Neural cell (in vitro differentiated cells): ENCODE results near the gene RAB7B. TPM values are rescaled to one million over a fixed set of nuclear protein-coding genes. Genes with fewer than 3 reads are reported as not detected.

Experiments
- H2AFZ ChIP-seq: fragments of 200-600, 300-800 bp; sonication (generic), shearing (Covaris generic); 2 replicates; pipeline ENCODE4 v1.6.0; 2014; ENCODE audit warnings: low read depth, mild to moderate bottlenecking, antibody characterized with exemption, low read length, moderate library complexity
- H3F3A ChIP-seq: fragments of 200-600 bp; shearing (Covaris generic); 2 replicates; pipeline ENCODE4 v1.6.1; 2016; ENCODE audit warnings: mild to moderate bottlenecking, moderate library complexity, mixed read lengths, antibody characterized with exemption, low read length; ENCODE audit not compliant: insufficient read depth, poor library complexity, severe bottlenecking
- H3K27ac ChIP-seq: fragments of 200-600, 300-800 bp; sonication (generic), shearing (Covaris generic); 2 replicates; pipeline ENCODE4 v1.5.1; 2014; ENCODE audit warnings: mild to moderate bottlenecking, low read length, moderate library complexity
- H3K27me3 ChIP-seq: fragments of 300-800, 200-600 bp; sonication (generic), shearing (Covaris generic); 2 replicates; pipeline ENCODE4 v1.6.0; 2014; ENCODE audit warnings: mild to moderate bottlenecking, low read depth, low read length, moderate library complexity; ENCODE audit not compliant: insufficient read depth
- H3K36me3 ChIP-seq: fragments of 300-800, 200-600 bp; sonication (generic), shearing (Covaris generic); 2 replicates; pipeline ENCODE4 v1.5.1; 2014; ENCODE audit warnings: mild to moderate bottlenecking, antibody characterized with exemption, low read length, moderate library complexity; ENCODE audit not compliant: insufficient read depth
- H3K4me2 ChIP-seq: fragments of 300-800, 200-600 bp; sonication (generic), shearing (Covaris generic); 2 replicates; pipeline ENCODE4 v1.6.0; 2014; ENCODE audit warnings: mild to moderate bottlenecking, low read length
- H3K4me3 ChIP-seq: fragments of 300-800, 200-600 bp; sonication (generic), shearing (Covaris generic); 2 replicates; pipeline ENCODE4 v1.5.1; 2014; ENCODE audit warnings: mild to moderate bottlenecking, low read length, moderate library complexity
- H3K79me2 ChIP-seq: fragments of 200-600 bp; shearing (Covaris generic); replicated peaks from 2 replicates; pipeline ENCODE4 v1.6.0; 2014; ENCODE audit warnings: mild to moderate bottlenecking, low read length, moderate library complexity; ENCODE audit not compliant: insufficient read depth
- H3K9ac ChIP-seq: fragments of 300-800, 200-600 bp; sonication (generic), shearing (Covaris generic); 2 replicates; pipeline ENCODE4 v1.6.1; 2016; ENCODE audit warnings: mild to moderate bottlenecking, low read length, mixed read lengths
- H3K9me2 ChIP-seq: fragments of 200-600 bp; shearing (Covaris generic); 2 replicates; pipeline ENCODE4 v1.6.1; 2016; ENCODE audit warnings: mild to moderate bottlenecking, low read length, mixed read lengths; ENCODE audit not compliant: insufficient read depth
- H3K9me3 ChIP-seq: fragments of 200-600, 300-800 bp; sonication (generic), shearing (Covaris generic); 2 replicates; pipeline ENCODE4 v1.6.1; 2016; ENCODE audit warnings: mild to moderate bottlenecking, mixed run types, low read length, moderate library complexity, mixed read lengths
- H4K20me1 ChIP-seq: fragments of 200-600 bp; shearing (Covaris generic); 2 replicates; pipeline ENCODE4 v1.6.1; 2016; ENCODE audit warnings: mild to moderate bottlenecking, mixed run types; ENCODE audit not compliant: insufficient read depth
- EP300 ChIP-seq: fragments of 450-650 bp; conservative IDR thresholded peaks from 2 replicates; pipeline ENCODE4 v1.6.1; 2014; ENCODE audit warnings: antibody characterized with exemption, mild to moderate bottlenecking, moderate library complexity; ENCODE audit not compliant: poor library complexity, severe bottlenecking
- EZH2 ChIP-seq: fragments of 200-600, 300-800 bp; shearing (Covaris generic), sonication (generic); IDR thresholded peaks from 2 replicates; pipeline ENCODE4 v1.6.1; 2014; ENCODE audit warnings: antibody characterized with exemption, low read length, borderline replicate concordance, mild to moderate bottlenecking; ENCODE audit not compliant: insufficient read depth, poor library complexity, severe bottlenecking
- MXI1 ChIP-seq: fragments of 450-650 bp; conservative IDR thresholded peaks from 2 replicates; pipeline ENCODE4 v1.6.1; 2014; ENCODE audit warnings: antibody characterized with exemption, mild to moderate bottlenecking; ENCODE audit not compliant: poor library complexity, severe bottlenecking
- POLR2AphosphoS5 ChIP-seq: IDR thresholded peaks from 2 replicates; pipeline ENCODE4 v1.6.1; 2012
- RAD21 ChIP-seq: fragments of 450-650 bp; conservative IDR thresholded peaks from 2 replicates; pipeline ENCODE4 v1.6.1; 2014; ENCODE audit warnings: antibody characterized with exemption, mild to moderate bottlenecking, moderate library complexity
- SMC3 ChIP-seq: fragments of 450-650 bp; conservative IDR thresholded peaks from 2 replicates; pipeline ENCODE4 v1.6.1; 2014; ENCODE audit warnings: antibody characterized with exemption, mild to moderate bottlenecking, moderate library complexity; ENCODE audit not compliant: poor library complexity
- TAF1 ChIP-seq: IDR thresholded peaks from 2 replicates; pipeline ENCODE4 v1.6.1; 2012; ENCODE audit warnings: low read depth
- polyA plus RNA-seq: library from polyadenylated mRNA; depleted of rRNA; stranded (reverse); fragments of >200 nt; gene quantifications from 2 replicates; pipeline ENCODE4 v1.2.3, GENCODE V29; 2014
- TF ChIP-seq, protein P1 (sequence below): fragments of 450-650 bp; IDR thresholded peaks from 2 replicates; pipeline ENCODE4 v1.5.1; 2014; ENCODE audit warnings: antibody characterized with exemption, mild to moderate bottlenecking, moderate library complexity; ENCODE audit not compliant: poor library complexity, severe bottlenecking
- TF ChIP-seq, protein P2 (sequence below): IDR thresholded peaks from 2 replicates; pipeline ENCODE4 v1.6.1; 2012; ENCODE audit warnings: borderline replicate concordance

RAB7B gene
- polyA plus RNA-seq, 1 donor from 2014 or later = not detected

DNA sequence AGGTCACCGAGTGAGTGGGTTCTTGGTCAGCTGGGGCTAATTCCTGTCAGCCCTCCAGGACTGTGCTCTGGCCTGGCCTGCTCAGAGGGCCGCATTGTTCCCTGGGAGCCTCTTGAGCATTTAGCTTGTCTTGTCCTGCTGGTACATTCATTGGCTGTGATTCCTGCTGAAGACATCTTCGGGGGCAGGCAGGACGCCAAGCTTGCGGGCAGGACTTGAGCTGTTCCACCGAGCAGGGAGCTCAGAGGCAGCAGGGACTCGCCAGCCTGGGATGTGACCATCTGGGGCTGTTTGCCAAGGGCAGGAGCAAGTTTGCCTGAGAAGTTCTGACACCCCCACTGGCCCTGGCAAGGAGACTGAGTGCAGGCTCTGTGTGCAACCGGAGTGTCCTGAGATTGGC lies 52.9 kb downstream of the RAB7B start:
- Histone ChIP-seq H3K9me2 (no peaks in the 10 kb centered on the region), H3K9ac (no peak overlapping the region), H4K20me1 (no peaks in the 10 kb centered on the region), H2AFZ (no peak overlapping the region), H3K27ac (no peak overlapping the region), H3K79me2 (no peaks in the 10 kb centered on the region), H3K9me3 (no peaks in the 10 kb centered on the region), H3K27me3 (no peaks in the 10 kb centered on the region), H3F3A (no peaks in the 10 kb centered on the region), H3K4me3 (no peak overlapping the region), H3K4me2 (no peak overlapping the region), H3K36me3 (no peaks in the 10 kb centered on the region)
- TF ChIP-seq, protein P1, sequence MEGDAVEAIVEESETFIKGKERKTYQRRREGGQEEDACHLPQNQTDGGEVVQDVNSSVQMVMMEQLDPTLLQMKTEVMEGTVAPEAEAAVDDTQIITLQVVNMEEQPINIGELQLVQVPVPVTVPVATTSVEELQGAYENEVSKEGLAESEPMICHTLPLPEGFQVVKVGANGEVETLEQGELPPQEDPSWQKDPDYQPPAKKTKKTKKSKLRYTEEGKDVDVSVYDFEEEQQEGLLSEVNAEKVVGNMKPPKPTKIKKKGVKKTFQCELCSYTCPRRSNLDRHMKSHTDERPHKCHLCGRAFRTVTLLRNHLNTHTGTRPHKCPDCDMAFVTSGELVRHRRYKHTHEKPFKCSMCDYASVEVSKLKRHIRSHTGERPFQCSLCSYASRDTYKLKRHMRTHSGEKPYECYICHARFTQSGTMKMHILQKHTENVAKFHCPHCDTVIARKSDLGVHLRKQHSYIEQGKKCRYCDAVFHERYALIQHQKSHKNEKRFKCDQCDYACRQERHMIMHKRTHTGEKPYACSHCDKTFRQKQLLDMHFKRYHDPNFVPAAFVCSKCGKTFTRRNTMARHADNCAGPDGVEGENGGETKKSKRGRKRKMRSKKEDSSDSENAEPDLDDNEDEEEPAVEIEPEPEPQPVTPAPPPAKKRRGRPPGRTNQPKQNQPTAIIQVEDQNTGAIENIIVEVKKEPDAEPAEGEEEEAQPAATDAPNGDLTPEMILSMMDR = no peak
- TF ChIP-seq POLR2AphosphoS5 = no peak
- no peak for TF ChIP-seq RAD21
- TF ChIP-seq SMC3 = no peak
- no peak for TF ChIP-seq TAF1
- TF ChIP-seq EZH2 = no peak
- TF ChIP-seq, protein P2, sequence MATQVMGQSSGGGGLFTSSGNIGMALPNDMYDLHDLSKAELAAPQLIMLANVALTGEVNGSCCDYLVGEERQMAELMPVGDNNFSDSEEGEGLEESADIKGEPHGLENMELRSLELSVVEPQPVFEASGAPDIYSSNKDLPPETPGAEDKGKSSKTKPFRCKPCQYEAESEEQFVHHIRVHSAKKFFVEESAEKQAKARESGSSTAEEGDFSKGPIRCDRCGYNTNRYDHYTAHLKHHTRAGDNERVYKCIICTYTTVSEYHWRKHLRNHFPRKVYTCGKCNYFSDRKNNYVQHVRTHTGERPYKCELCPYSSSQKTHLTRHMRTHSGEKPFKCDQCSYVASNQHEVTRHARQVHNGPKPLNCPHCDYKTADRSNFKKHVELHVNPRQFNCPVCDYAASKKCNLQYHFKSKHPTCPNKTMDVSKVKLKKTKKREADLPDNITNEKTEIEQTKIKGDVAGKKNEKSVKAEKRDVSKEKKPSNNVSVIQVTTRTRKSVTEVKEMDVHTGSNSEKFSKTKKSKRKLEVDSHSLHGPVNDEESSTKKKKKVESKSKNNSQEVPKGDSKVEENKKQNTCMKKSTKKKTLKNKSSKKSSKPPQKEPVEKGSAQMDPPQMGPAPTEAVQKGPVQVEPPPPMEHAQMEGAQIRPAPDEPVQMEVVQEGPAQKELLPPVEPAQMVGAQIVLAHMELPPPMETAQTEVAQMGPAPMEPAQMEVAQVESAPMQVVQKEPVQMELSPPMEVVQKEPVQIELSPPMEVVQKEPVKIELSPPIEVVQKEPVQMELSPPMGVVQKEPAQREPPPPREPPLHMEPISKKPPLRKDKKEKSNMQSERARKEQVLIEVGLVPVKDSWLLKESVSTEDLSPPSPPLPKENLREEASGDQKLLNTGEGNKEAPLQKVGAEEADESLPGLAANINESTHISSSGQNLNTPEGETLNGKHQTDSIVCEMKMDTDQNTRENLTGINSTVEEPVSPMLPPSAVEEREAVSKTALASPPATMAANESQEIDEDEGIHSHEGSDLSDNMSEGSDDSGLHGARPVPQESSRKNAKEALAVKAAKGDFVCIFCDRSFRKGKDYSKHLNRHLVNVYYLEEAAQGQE = no peak
- TF ChIP-seq EP300 = no peak
- TF ChIP-seq MXI1 = no peak

DNA sequence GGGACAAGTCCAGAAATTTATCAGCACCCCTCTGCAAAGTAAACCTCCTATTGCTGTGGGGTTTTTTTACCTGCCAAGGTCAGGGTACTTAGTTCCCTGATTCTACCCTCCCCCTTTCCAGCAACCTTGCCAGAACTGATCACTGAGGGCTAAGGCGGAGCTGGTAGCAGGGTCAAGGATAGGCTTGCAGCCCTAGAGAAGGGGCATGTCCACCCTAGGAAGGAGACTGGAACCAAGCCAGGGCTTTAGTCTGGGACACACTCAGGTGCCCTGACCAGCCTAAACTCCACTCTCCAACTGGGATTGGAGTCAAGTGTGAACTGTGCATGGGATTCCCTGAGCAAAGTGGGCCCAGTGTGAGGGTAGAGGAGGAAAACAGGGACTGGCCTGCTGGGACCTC lies 53.4 kb downstream of the RAB7B start:
- no peaks in the 10 kb centered on the region for H3K36me3 ChIP-seq
- no peaks in the 10 kb centered on the region for H3K9me3 ChIP-seq
- H3K79me2 ChIP-seq = no peaks in the 10 kb centered on the region
- TF ChIP-seq POLR2AphosphoS5 (no peak), RAD21 (no peak), MXI1 (no peak), TAF1 (no peak), EZH2 (no peak), SMC3 (no peak), EP300 (no peak)
- TF ChIP-seq, protein P1 = no peak
- no peak overlapping the region for H3K27ac ChIP-seq
- H2AFZ ChIP-seq = no peak overlapping the region
- no peaks in the 10 kb centered on the region for H3K27me3 ChIP-seq
- no peaks in the 10 kb centered on the region for H4K20me1 ChIP-seq
- no peak overlapping the region for H3K9ac ChIP-seq
- no peak overlapping the region for H3K4me2 ChIP-seq
- no peaks in the 10 kb centered on the region for H3F3A ChIP-seq
- no peak overlapping the region for H3K4me3 ChIP-seq
- H3K9me2 ChIP-seq = no peaks in the 10 kb centered on the region
